A549 (cell line): Measurements from ENCODE around the gene TSN. TPM values are rescaled to one million over a fixed set of nuclear protein-coding genes. Genes with fewer than 3 reads are reported as not detected.

Experiments
- ATAC-seq, 2 experiments: fragments of 200-7000 bp in 1 of 2; fragments of >200 bp in 1 of 2; cut with Nextera tagmentation in 1 of 2; cut with Tn5 transposase in 1 of 2; 3 replicates each; pipeline versions ENCODE4 v1.8.0 to v1.9.1; 2018 to 2020; ENCODE audit warnings: mild to moderate bottlenecking in 1 of 2, moderate library complexity in 1 of 2
- CTCF ChIA-PET: fragments of 300-600 bp; sonication (Branson Sonifier 250); formaldehyde crosslinking; extraction: SDS; loops from one replicate; lab custom pipeline; 2021; ENCODE audit warnings: antibody characterized with exemption, inconsistent platforms; lab: Yijun Ruan, JAX
- POLR2A ChIA-PET: fragments of 350-600 bp; formaldehyde crosslinking; extraction: SDS; loops from one replicate; lab custom pipeline; 2021; ENCODE audit warnings: antibody characterized with exemption, inconsistent platforms; lab: Yijun Ruan, JAX
- DNase-seq, 2 experiments: peaks; one replicate each; pipeline versions ENCODE4 v3.0.0 to v3.0.0-alpha.2; 2011 to 2016; ENCODE audit warnings: low read depth in 1 of 2, low spot score in 1 of 2
- FAIRE-seq: peaks from 2 replicates; lab custom pipeline; 2011; peaks lifted over from hg19 to GRCh38; lab: Jason Lieb, UNC
- H3K27ac ChIP-seq, 2 experiments: fragments of >200 bp; sonication (Bioruptor Twin); formaldehyde crosslinking; 3 replicates each; pipeline ENCODE4 v1.5.1; 2016 to 2017
- H3K4me1 ChIP-seq: fragments of >200 bp; sonication (Bioruptor Twin); formaldehyde crosslinking; 3 replicates; pipeline ENCODE4 v1.6.1; 2016
- H3K4me2 ChIP-seq: fragments of >200 bp; sonication (Bioruptor Twin); formaldehyde crosslinking; 3 replicates; pipeline ENCODE4 v1.6.1; 2016
- H3K4me3 ChIP-seq: fragments of >200 bp; sonication (Bioruptor Twin); formaldehyde crosslinking; 3 replicates; pipeline ENCODE4 v1.5.1; 2016
- H3K9me3 ChIP-seq: fragments of >200 bp; sonication (Bioruptor Twin); formaldehyde crosslinking; 3 replicates; pipeline ENCODE4 v1.6.1; 2016
- ATOH8 ChIP-seq: fragments of 250-450 bp; sonication (Bioruptor Pico); IDR thresholded peaks from 2 replicates; pipeline ENCODE4 v1.5.0; 2020; ENCODE audit warnings: low read depth, mild to moderate bottlenecking, moderate library complexity
- BHLHE40 ChIP-seq: IDR thresholded peaks from 2 replicates; pipeline ENCODE4 v1.6.1; 2012; ENCODE audit warnings: low read depth, low read length, inconsistent platforms
- CBX8 ChIP-seq: fragments of 200-600 bp; sonication (generic); IDR thresholded peaks from 2 replicates; pipeline ENCODE4 v1.6.1; 2016
- CHD2 ChIP-seq: fragments of 150-350 bp; IDR thresholded peaks from 2 replicates; pipeline ENCODE4 v1.6.1; 2014; ENCODE audit warnings: low read length; ENCODE audit not compliant: partially characterized antibody
- CTCF ChIP-seq: fragments of >200 bp; sonication (Bioruptor Twin); formaldehyde crosslinking; IDR thresholded peaks from 3 replicates; pipeline ENCODE4 v1.5.1; 2016
- E2F6 ChIP-seq: IDR thresholded peaks from 2 replicates; pipeline ENCODE4 v1.6.1; 2012; ENCODE audit warnings: low read depth, borderline replicate concordance
- EP300 ChIP-seq, 2 experiments: fragments of >200 bp; sonication (Bioruptor Twin); formaldehyde crosslinking; IDR thresholded peaks; 2 replicates in 1 of 2; 3 replicates in 1 of 2; pipeline ENCODE4 v1.6.1; 2016 to 2017
- FOSB ChIP-seq: fragments of 250-450 bp; sonication (Bioruptor Pico); IDR thresholded peaks from 2 replicates; pipeline ENCODE4 v1.5.0; 2020; ENCODE audit warnings: mild to moderate bottlenecking, moderate library complexity
- FOXS1 ChIP-seq: fragments of 250-450 bp; sonication (Bioruptor Pico); IDR thresholded peaks from 2 replicates; pipeline ENCODE4 v1.5.0; 2020; ENCODE audit warnings: mild to moderate bottlenecking, moderate library complexity
- HES2 ChIP-seq: fragments of >200 bp; sonication (Bioruptor Twin); formaldehyde crosslinking; IDR thresholded peaks from 2 replicates; pipeline ENCODE4 v1.6.1; 2016
- HMGXB4 ChIP-seq: fragments of 250-450 bp; sonication (Bioruptor Pico); IDR thresholded peaks from 2 replicates; pipeline ENCODE4 v1.5.0; 2021; ENCODE audit warnings: mild to moderate bottlenecking, moderate library complexity, borderline replicate concordance
- JUN ChIP-seq, 2 experiments: fragments of >200 bp; sonication (Bioruptor Twin); formaldehyde crosslinking; IDR thresholded peaks; 2 replicates in 1 of 2; 3 replicates in 1 of 2; pipeline ENCODE4 v1.6.1; 2016 to 2017
- JUNB ChIP-seq: fragments of >200 bp; sonication (Bioruptor Twin); formaldehyde crosslinking; IDR thresholded peaks from 2 replicates; pipeline ENCODE4 v1.6.1; 2016
- KDM1A ChIP-seq: fragments of 200-600 bp; sonication (generic); IDR thresholded peaks from 2 replicates; pipeline ENCODE4 v1.6.1; 2016; ENCODE audit warnings: low read depth, mild to moderate bottlenecking
- MAFK ChIP-seq: fragments of 450-650 bp; IDR thresholded peaks from 2 replicates; pipeline ENCODE4 v1.6.1; 2014; ENCODE audit not compliant: partially characterized antibody
- MAZ ChIP-seq: fragments of 150-350 bp; IDR thresholded peaks from 2 replicates; pipeline ENCODE4 v1.6.1; 2014; ENCODE audit warnings: antibody characterized with exemption, low read depth, low read length, borderline replicate concordance
- MYC ChIP-seq: IDR thresholded peaks from 2 replicates; pipeline ENCODE4 v1.6.1; 2012; ENCODE audit warnings: mild to moderate bottlenecking, inconsistent platforms, low read length, improper control_type of control experiment, borderline replicate concordance
- NPAS2 ChIP-seq: fragments of 250-450 bp; sonication (Bioruptor Pico); IDR thresholded peaks from 2 replicates; pipeline ENCODE4 v1.8.0; 2022; ENCODE audit warnings: mild to moderate bottlenecking, moderate library complexity, borderline replicate concordance
- NR3C1 ChIP-seq: fragments of >200 bp; sonication (Bioruptor Twin); formaldehyde crosslinking; IDR thresholded peaks from 3 replicates; pipeline ENCODE4 v1.6.1; 2017
- RARB ChIP-seq: fragments of 250-450 bp; sonication (Bioruptor Pico); IDR thresholded peaks from 2 replicates; pipeline ENCODE4 v1.8.0; 2021; ENCODE audit warnings: mild to moderate bottlenecking, moderate library complexity
- SMC3 ChIP-seq: fragments of >200 bp; sonication (Bioruptor Twin); formaldehyde crosslinking; IDR thresholded peaks from 3 replicates; pipeline ENCODE4 v1.6.1; 2018; ENCODE audit warnings: inconsistent platforms
- SREBF2 ChIP-seq: fragments of 450-650 bp; IDR thresholded peaks from 2 replicates; pipeline ENCODE4 v1.6.1; 2014; ENCODE audit warnings: mild to moderate bottlenecking, moderate library complexity
- ZFP36 ChIP-seq: fragments of 450-650 bp; IDR thresholded peaks from 2 replicates; pipeline ENCODE4 v1.6.1; 2014; ENCODE audit warnings: borderline replicate concordance; ENCODE audit not compliant: partially characterized antibody
- WGBS: methylation state at CpG from one replicate; pipeline ENCODE4 v1.1.6; 2017; ENCODE audit errors: missing lambda C conversion rate; 5-methylcytosine and 5-hydroxymethylcytosine counted together
- polyA plus RNA-seq, 4 experiments: library from polyadenylated mRNA; depleted of rRNA in 3 of 4; stranded (reverse); fragments of >200 nt; fragmentation: RNase III in 1 of 4; extraction: RNeasy Plus Mini Kit Qiagen cat#74134 plus additional on column Dnase treatment in 1 of 4; gene quantifications; 2 replicates in 3 of 4; 3 replicates in 1 of 4; pipeline ENCODE4 v1.2.3, GENCODE V29; 2011 to 2017

Gene TSN
- polyA plus RNA-seq, 2 of the 4 experiments (the other 2 are of a cell fraction) = 56.8 to 101 TPM

DNA sequence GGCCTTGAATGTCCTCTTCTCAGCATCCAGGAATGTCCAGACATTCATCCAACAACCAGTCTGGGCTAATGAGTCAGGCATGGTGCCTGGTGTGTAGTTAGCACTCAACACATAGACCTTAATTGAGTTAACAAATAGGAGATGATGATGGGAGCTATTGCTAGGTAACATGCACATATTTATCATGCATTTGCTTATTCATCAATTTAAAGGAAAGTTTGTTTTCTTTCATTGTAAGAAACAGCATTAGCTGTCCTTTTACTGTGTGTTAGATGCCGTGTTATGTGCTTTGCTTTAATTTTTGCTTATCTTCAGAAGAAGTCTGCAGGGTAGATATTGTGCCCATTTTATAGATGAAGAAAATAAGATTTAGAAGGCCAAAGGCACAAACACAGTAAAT lies 43.2 kb downstream of the TSN start:
- TF ChIP-seq MAFK (peak; percentile 59), SREBF2 (no peak)
- TF ChIP-seq, all 56 proteins: peak for 1
- no peak overlapping the region for H3K4me2 ChIP-seq
- CTCF ChIA-PET = interaction anchor here (2.4 kb wide), 1 partner anchor 12 kb away, joined by 9 read pairs; no protein-coding TSS in a partner anchor
- FAIRE-seq = no peak
- H3K27ac ChIP-seq = no peak overlapping the region
- 18% methylated on average over 1 of the region's 1 CpG for WGBS
- peaks cover 10% of the 10 kb centered on the region; the same call in 2 of the 3 replicates for H3K9me3 ChIP-seq
- ATAC-seq = no peak
- no peak for DNase-seq
- H3K4me1 ChIP-seq = no peaks in the 10 kb centered on the region
- no peak overlapping the region for H3K4me3 ChIP-seq
- POLR2A ChIA-PET = no interaction called here

- no peak for ATAC-seq
- 0% methylated on average over 2 of the region's 2 CpGs for WGBS
- DNase-seq = no peak
- ChIA-PET CTCF (no interaction called here), POLR2A (no interaction called here)
- TF ChIP-seq FOXS1 (no peak), FOSB (CRISPR knock-in tag) (no peak), E2F6 (no peak)
- Histone ChIP-seq H3K9me3 (peaks cover 10% of the 10 kb centered on the region; the same call in 2 of the 3 replicates), H3K27ac (no peak overlapping the region), H3K4me2 (no peak overlapping the region), H3K4me3 (no peak overlapping the region), H3K4me1 (no peaks in the 10 kb centered on the region)
- FAIRE-seq = no peak
These were observed 46.5 kb downstream of the TSN start for GRCh38 chr2:121801916-121802315.

- CTCF ChIA-PET = interaction anchor here (0.9 to 1.2 kb wide), 2 partner anchors 8 to 11 kb away, joined by 3 read pairs; no protein-coding TSS in a partner anchor
- no peak for ATAC-seq
- no peak overlapping the region for H3K4me3 ChIP-seq
- H3K27ac ChIP-seq = no peak overlapping the region
- no peak overlapping the region for H3K4me2 ChIP-seq
- H3K4me1 ChIP-seq = no peaks in the 10 kb centered on the region
- no peak for DNase-seq
- TF ChIP-seq SREBF2 (no peak), ZFP36 (no peak), JUNB (no peak), MAZ (no peak), MAFK (no peak), CTCF (no peak), CBX8 (no peak), RARB (no peak), KDM1A (no peak), MYC (no peak), CHD2 (no peak), EP300 (IDR thresholded peaks at IDR 0.05) (no peak)
- TF ChIP-seq, all 56 proteins: peak for 0
- POLR2A ChIA-PET = no interaction called here
- H3K9me3 ChIP-seq = peaks cover 10% of the 10 kb centered on the region; the same call in 2 of the 3 replicates
- WGBS = 23% methylated on average over 2 of the region's 2 CpGs
- FAIRE-seq = no peak
These were observed 48.1 kb downstream of the TSN start for GRCh38 chr2:121803503-121803902.

GRCh38 chr2:121804340-121804739 lies 48.9 kb downstream of the TSN start:
- TF ChIP-seq ATOH8 (CRISPR knock-in tag) (no peak), NR3C1 (no peak), SMC3 (no peak), BHLHE40 (no peak), FOXS1 (no peak), JUN (IDR thresholded peaks at IDR 0.05) (no peak), NPAS2 (no peak), MAZ (no peak), JUNB (no peak), HES2 (no peak), HMGXB4 (CRISPR knock-in tag) (no peak)
- ATAC-seq (no peak), DNase-seq (no peak), FAIRE-seq (no peak)
- Histone ChIP-seq H3K4me1 (no peaks in the 10 kb centered on the region), H3K4me3 (no peak overlapping the region), H3K27ac (no peak overlapping the region), H3K9me3 (peaks cover 10% of the 10 kb centered on the region; the same call in 2 of the 3 replicates), H3K4me2 (no peak overlapping the region)
- ChIA-PET POLR2A (no interaction called here), CTCF (no interaction called here)
- WGBS = 18% methylated on average over 5 of the region's 5 CpGs
